HCT116 (cell line): ENCODE data around the gene ACOT11. TPM values are rescaled to one million over a fixed set of nuclear protein-coding genes. Genes with fewer than 3 reads are reported as not detected.

Source experiments
- ATAC-seq: fragments of 200-7000 bp; cut with Tn5 transposase; 2 replicates; pipeline ENCODE4 v1.9.1; 2020; ENCODE audit warnings: mild to moderate bottlenecking, moderate library complexity
- BruUV-seq: library from RNA; stranded (reverse); fragments of 400-500 nt; replicated peaks from 2 replicates; lab custom pipeline; 2021; lab: Mats Ljungman, UMichigan
- CTCF ChIA-PET: fragments of 300-600 bp; sonication (Branson Sonifier 250); formaldehyde crosslinking; loops from one replicate; lab custom pipeline; 2021; ENCODE audit warnings: antibody characterized with exemption; lab: Charles Lee
- POLR2A ChIA-PET: fragments of 300-600, 350-600 bp; sonication (Branson Sonifier 250); formaldehyde crosslinking; loops from one replicate; lab custom pipeline; 2021; ENCODE audit warnings: antibody characterized with exemption; lab: Charles Lee
- RAD21 ChIA-PET, 2 experiments: fragments of 300-600 bp; sonication (Branson Sonifier 250); formaldehyde crosslinking; loops; one replicate each; lab custom pipeline; 2023; ENCODE audit warnings: low total read pairs in 2 of 2; ENCODE audit not compliant: uncharacterized antibody in 2 of 2, unreplicated experiment in 2 of 2, low non-redundant PET in 1 of 2; lab: Charles Lee
- DNase-seq: peaks from one replicate; pipeline ENCODE4 v3.0.0-alpha.2; 2010; ENCODE audit warnings: low read depth, low spot score
- H2AFZ ChIP-seq: fragments of 200-600 bp; shearing (Covaris generic), sonication (generic); 2 replicates; pipeline ENCODE4 v1.6.1; 2017; ENCODE audit warnings: low read depth, mixed run types, mixed read lengths, antibody characterized with exemption, low read length; ENCODE audit not compliant: poor library complexity, severe bottlenecking
- H3K27ac ChIP-seq: 2 replicates; pipeline ENCODE4 v1.5.1; 2012; ENCODE audit warnings: low read depth, low read length
- H3K27me3 ChIP-seq: fragments of 200-600 bp; sonication (generic); 2 replicates; pipeline ENCODE4 v1.6.1; 2016; ENCODE audit warnings: mixed run types, low read length, mixed read lengths; ENCODE audit not compliant: insufficient read depth
- H3K36me3 ChIP-seq, 2 experiments: fragments of 200-500 bp in 1 of 2; fragments of 200-600 bp in 1 of 2; sonication (Bioruptor generic) in 1 of 2; sonication (generic) in 1 of 2; 2 replicates each; pipeline versions ENCODE4 v1.5.1 to v1.6.1; 2014 to 2016; ENCODE audit warnings: low read length in 2 of 2, inconsistent platforms in 1 of 2, mixed read lengths in 1 of 2, mixed run types in 1 of 2; ENCODE audit not compliant: insufficient read depth in 2 of 2, control insufficient read depth in 1 of 2
- H3K4me1 ChIP-seq, 2 experiments: fragments of 200-600 bp in 1 of 2; sonication (generic) in 1 of 2; 2 replicates each; pipeline versions ENCODE4 v1.5.1 to v1.6.1; 2012 to 2017; ENCODE audit warnings: low read length in 2 of 2, inconsistent platforms in 1 of 2, mild to moderate bottlenecking in 1 of 2, mixed read lengths in 1 of 2, mixed run types in 1 of 2, moderate library complexity in 1 of 2; ENCODE audit not compliant: insufficient read depth in 2 of 2, control insufficient read depth in 1 of 2
- H3K4me2 ChIP-seq: fragments of 200-600 bp; sonication (generic); 2 replicates; pipeline ENCODE4 v1.6.1; 2017; ENCODE audit warnings: mixed run types, low read length, mixed read lengths
- H3K4me3 ChIP-seq, 2 experiments: fragments of 200-600 bp in 1 of 2; sonication (generic) in 1 of 2; replicated peaks in 1 of 2; 2 replicates each; pipeline ENCODE4 v1.5.1; 2011 to 2016; ENCODE audit warnings: low read length in 2 of 2, control low read depth in 1 of 2, low read depth in 1 of 2, mild to moderate bottlenecking in 1 of 2, mixed read lengths in 1 of 2, mixed run types in 1 of 2
- H3K79me2 ChIP-seq: fragments of 200-600 bp; sonication (generic); 2 replicates; pipeline ENCODE4 v1.6.1; 2017; ENCODE audit warnings: mild to moderate bottlenecking, mixed run types, low read length, moderate library complexity, mixed read lengths; ENCODE audit not compliant: insufficient read depth
- H3K9ac ChIP-seq: fragments of 200-600 bp; sonication (generic); 2 replicates; pipeline ENCODE4 v1.6.1; 2016; ENCODE audit warnings: low read length, mixed read lengths
- H3K9me2 ChIP-seq: fragments of 200-600 bp; sonication (generic), shearing (Covaris generic); 2 replicates; pipeline ENCODE4 v1.6.1; 2017; ENCODE audit warnings: mixed run types, mild to moderate bottlenecking, moderate library complexity; ENCODE audit not compliant: insufficient read depth
- H3K9me3 ChIP-seq, 2 experiments: fragments of 200-500 bp in 1 of 2; fragments of 200-600 bp in 1 of 2; sonication (Bioruptor generic) in 1 of 2; sonication (generic) in 1 of 2; 2 replicates each; pipeline ENCODE4 v1.6.1; 2014 to 2017; ENCODE audit warnings: low read length in 2 of 2, mixed read lengths in 2 of 2, inconsistent platforms in 1 of 2, low read depth in 1 of 2, mild to moderate bottlenecking in 1 of 2, mixed run types in 1 of 2, moderate library complexity in 1 of 2; ENCODE audit not compliant: control insufficient read depth in 1 of 2, insufficient read depth in 1 of 2
- H4K20me1 ChIP-seq: fragments of 200-600 bp; sonication (generic), shearing (Covaris generic); 2 replicates; pipeline ENCODE4 v1.6.1; 2017; ENCODE audit warnings: mixed run types, mild to moderate bottlenecking, moderate library complexity; ENCODE audit not compliant: insufficient read depth
- ATF3 ChIP-seq: IDR thresholded peaks from 2 replicates; pipeline ENCODE4 v1.6.1; 2012
- CBX3 ChIP-seq: IDR thresholded peaks from 2 replicates; pipeline ENCODE4 v1.6.1; 2012; ENCODE audit warnings: low read depth
- CEBPB ChIP-seq: IDR thresholded peaks from 2 replicates; pipeline ENCODE4 v1.6.1; 2012; ENCODE audit warnings: low read depth
- CTCF ChIP-seq, 3 experiments: fragments of 200-600 bp in 1 of 3; sonication (generic) in 1 of 3; IDR thresholded peaks in 2 of 3; conservative IDR thresholded peaks in 1 of 3; 2 replicates each; pipeline ENCODE4 v1.5.1; 2012 to 2017; ENCODE audit warnings: low read depth in 2 of 3, low read length in 2 of 3, antibody characterized with exemption in 1 of 3, borderline replicate concordance in 1 of 3, control low read depth in 1 of 3, mild to moderate bottlenecking in 1 of 3, mixed read lengths in 1 of 3, mixed run types in 1 of 3, moderate library complexity in 1 of 3; ENCODE audit not compliant: insufficient read depth in 1 of 3
- ELF1 ChIP-seq: IDR thresholded peaks from 2 replicates; pipeline ENCODE4 v1.6.1; 2012; ENCODE audit warnings: low read depth, borderline replicate concordance
- EZH2 ChIP-seq: fragments of 200-600 bp; sonication (generic); IDR thresholded peaks from 2 replicates; pipeline ENCODE4 v1.6.1; 2017; ENCODE audit warnings: antibody characterized with exemption, mixed run types
- EZH2phosphoT487 ChIP-seq: fragments of 200-600 bp; IDR thresholded peaks from 2 replicates; pipeline ENCODE4 v1.6.1; 2018; ENCODE audit warnings: antibody characterized with exemption, borderline replicate concordance
- FOSL1 ChIP-seq: IDR thresholded peaks from 2 replicates; pipeline ENCODE4 v1.6.1; 2012; ENCODE audit warnings: low read depth
- JUND ChIP-seq: IDR thresholded peaks from 2 replicates; pipeline ENCODE4 v1.6.1; 2012
- MAX ChIP-seq: IDR thresholded peaks from 2 replicates; pipeline ENCODE4 v1.6.1; 2012
- POLR2A ChIP-seq: IDR thresholded peaks from 2 replicates; pipeline ENCODE4 v1.7.0; 2011; ENCODE audit warnings: borderline replicate concordance; ENCODE audit not compliant: insufficient read depth, insufficient read length; ENCODE audit errors: extremely low read depth
- POLR2AphosphoS5 ChIP-seq: IDR thresholded peaks from 2 replicates; pipeline ENCODE4 v1.6.1; 2011; ENCODE audit warnings: mild to moderate bottlenecking, low read depth, low read length, moderate library complexity
- RAD21 ChIP-seq: IDR thresholded peaks from 2 replicates; pipeline ENCODE4 v1.6.1; 2012; ENCODE audit warnings: low read depth, mild to moderate bottlenecking
- REST ChIP-seq: IDR thresholded peaks from 2 replicates; pipeline ENCODE4 v1.6.1; 2012; ENCODE audit warnings: low read depth
- SP1 ChIP-seq: IDR thresholded peaks from 2 replicates; pipeline ENCODE4 v1.6.1; 2012; ENCODE audit warnings: low read depth
- TCF7L2 ChIP-seq: IDR thresholded peaks from 2 replicates; pipeline ENCODE4 v1.7.0; 2011; ENCODE audit warnings: borderline replicate concordance, inconsistent platforms; ENCODE audit not compliant: insufficient read depth, insufficient read length; ENCODE audit errors: extremely low read depth
- YY1 ChIP-seq: IDR thresholded peaks from 2 replicates; pipeline ENCODE4 v1.6.1; 2011; ENCODE audit warnings: low read length, low read depth, moderate library complexity, mild to moderate bottlenecking; ENCODE audit not compliant: insufficient replicate concordance; ENCODE audit errors: extremely low read depth
- ZBTB33 ChIP-seq: IDR thresholded peaks from 2 replicates; pipeline ENCODE4 v1.6.1; 2011; ENCODE audit warnings: mild to moderate bottlenecking, low read length, moderate library complexity; ENCODE audit not compliant: insufficient replicate concordance; ENCODE audit errors: extremely low read depth
- ZNF274 ChIP-seq: fragments of 200-500 bp; sonication (Bioruptor generic); IDR thresholded peaks from 2 replicates; pipeline ENCODE4 v1.6.1; 2014; ENCODE audit warnings: mild to moderate bottlenecking, low read depth, low read length, inconsistent platforms
- intact Hi-C: fragments of 100-400 bp; cut with micrococcal nuclease; formaldehyde crosslinking; loops from 2 replicates; pipeline ENCODE4 v1.10.0; 2022
- total RNA-seq: library from RNA; stranded (reverse); gene quantifications from one replicate; pipeline ENCODE4 v1.2.1, GENCODE V29; 2021; ENCODE audit not compliant: unreplicated experiment

The ACOT11 gene
- total RNA-seq, 1 experiment from 2014 or later: 31.1 TPM

- Histone ChIP-seq H2AFZ (no peak overlapping the region), H3K36me3 (peaks cover 3 to 11% of the 10 kb centered on the region in 2 experiments; a peak in 3 of 4 replicates), H3K9me3 (no peaks in the 10 kb centered on the region), H3K27me3 (no peaks in the 10 kb centered on the region), H3K9me2 (no peaks in the 10 kb centered on the region), H3K9ac (no peak overlapping the region), H3K4me3 (no peak overlapping the region), H3K27ac (no peak overlapping the region), H3K79me2 (no peaks in the 10 kb centered on the region), H3K4me2 (no peak overlapping the region), H4K20me1 (no peaks in the 10 kb centered on the region), H3K4me1 (no peaks in the 10 kb centered on the region)
- no peak for TF ChIP-seq EZH2phosphoT487
- no peak for TF ChIP-seq CEBPB
- TF ChIP-seq RAD21: no peak
- no peak for TF ChIP-seq EZH2
- no peak for TF ChIP-seq ELF1
- TF ChIP-seq ZNF274: no peak
- no peak for TF ChIP-seq CBX3
- TF ChIP-seq FOSL1: no peak
- no peak for TF ChIP-seq YY1
- TF ChIP-seq REST: no peak
- TF ChIP-seq ATF3: no peak
- TF ChIP-seq JUND: no peak
- no peak for TF ChIP-seq SP1
- no peak for TF ChIP-seq POLR2A
- TF ChIP-seq CTCF (IDR thresholded peaks at IDR 0.05 in 2 of 3, conservative IDR thresholded peaks at IDR 0.05 in 1 of 3; ENCODE audit: borderline replicate concordance in 1 of 3, insufficient read depth in 1 of 3, low read depth in 2 of 3, low read length in 2 of 3): no peak
- no peak for TF ChIP-seq MAX
- TF ChIP-seq TCF7L2: no peak
- TF ChIP-seq POLR2AphosphoS5: no peak
- TF ChIP-seq ZBTB33: no peak
- BruUV-seq: no TSS peak
- RAD21 ChIA-PET: no interaction called here
- ATAC-seq (no peak), DNase-seq (no peak)
- CTCF ChIA-PET: no interaction called here
- POLR2A ChIA-PET: no interaction called here
- intact Hi-C loops: no loop called here
Measured at GRCh38 chr1:54599211-54599823, 51.3 kb downstream of the ACOT11 start.
